Activated T-helper 1 cell treated with Interleukin-2 at 50 U/mL for 16 hours (primary cell): ENCODE data around the gene SOWAHA.

ENCODE experiments used
- DNase-seq: peaks from one replicate; pipeline ENCODE4 v3.0.0-alpha.2; 2020; ENCODE audit warnings: low read depth

The SOWAHA gene

DNA sequence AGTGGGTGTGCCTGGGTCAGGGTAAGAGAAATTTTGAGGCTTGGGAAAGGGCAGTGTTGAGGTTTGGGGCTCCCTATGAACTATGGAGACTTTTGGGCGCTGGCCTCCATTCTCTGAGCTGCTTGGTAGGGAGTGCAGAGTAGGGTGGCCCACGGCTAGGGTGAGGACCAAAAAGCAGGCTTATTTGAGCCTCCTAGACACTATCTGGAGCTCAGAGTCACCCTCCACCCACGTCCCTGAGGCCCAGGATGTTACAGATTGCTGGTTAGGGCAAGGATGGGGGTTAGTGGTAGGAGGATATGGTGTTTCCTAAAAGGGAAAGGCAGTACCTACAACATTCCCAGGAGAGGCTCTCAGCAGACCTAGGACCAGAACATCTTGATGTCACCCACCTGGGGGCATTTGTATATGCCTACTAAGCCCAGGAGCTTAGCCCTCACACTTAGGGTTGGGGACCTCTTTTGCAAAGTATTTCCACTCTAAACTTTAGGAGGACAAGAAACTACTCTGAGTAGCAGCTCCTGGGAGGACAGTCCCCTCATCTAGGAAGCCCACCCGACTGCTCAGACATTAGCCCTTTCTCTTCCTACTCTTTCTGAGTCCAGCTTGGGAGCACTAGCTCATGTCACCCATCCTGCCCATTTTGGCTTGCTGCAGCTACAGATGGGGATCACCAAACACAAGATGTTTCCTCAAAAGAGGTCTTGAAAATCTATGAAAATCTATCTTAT is 15.0 kb downstream of the SOWAHA start:
- no peak for DNase-seq

DNA sequence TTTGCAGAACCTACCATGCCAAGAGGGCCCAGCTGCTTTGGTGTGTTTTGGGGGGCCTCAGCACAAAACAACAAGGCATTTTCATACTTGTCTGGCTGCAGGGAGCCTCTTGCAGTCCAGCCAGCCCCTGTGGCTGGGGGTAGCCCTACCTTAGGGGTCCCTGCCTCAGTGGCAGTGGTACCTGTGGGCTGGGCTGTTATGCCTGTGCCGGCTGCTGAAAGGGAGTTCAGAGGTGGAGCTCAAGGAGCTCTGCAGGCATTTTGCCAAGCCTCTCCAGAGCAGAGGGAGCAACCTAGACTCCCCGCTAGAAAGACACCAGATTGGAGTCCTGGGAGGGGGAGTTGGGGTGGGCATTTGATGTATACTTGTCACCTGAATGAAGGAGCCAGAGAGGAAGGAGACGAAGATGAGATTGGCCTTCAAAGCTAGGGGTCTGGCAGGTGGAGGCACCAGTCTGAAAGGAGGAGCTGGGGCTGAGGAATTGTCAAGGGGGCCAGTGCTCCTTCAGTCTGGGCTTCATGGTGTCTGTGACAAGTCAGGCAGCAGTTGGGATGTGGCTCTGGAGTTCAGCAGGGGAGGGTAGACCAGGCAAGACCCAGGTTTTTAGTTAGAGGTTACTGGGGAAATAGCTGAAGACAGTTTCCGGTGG is 15.9 kb downstream of the SOWAHA start:
- no peak for DNase-seq

DNA sequence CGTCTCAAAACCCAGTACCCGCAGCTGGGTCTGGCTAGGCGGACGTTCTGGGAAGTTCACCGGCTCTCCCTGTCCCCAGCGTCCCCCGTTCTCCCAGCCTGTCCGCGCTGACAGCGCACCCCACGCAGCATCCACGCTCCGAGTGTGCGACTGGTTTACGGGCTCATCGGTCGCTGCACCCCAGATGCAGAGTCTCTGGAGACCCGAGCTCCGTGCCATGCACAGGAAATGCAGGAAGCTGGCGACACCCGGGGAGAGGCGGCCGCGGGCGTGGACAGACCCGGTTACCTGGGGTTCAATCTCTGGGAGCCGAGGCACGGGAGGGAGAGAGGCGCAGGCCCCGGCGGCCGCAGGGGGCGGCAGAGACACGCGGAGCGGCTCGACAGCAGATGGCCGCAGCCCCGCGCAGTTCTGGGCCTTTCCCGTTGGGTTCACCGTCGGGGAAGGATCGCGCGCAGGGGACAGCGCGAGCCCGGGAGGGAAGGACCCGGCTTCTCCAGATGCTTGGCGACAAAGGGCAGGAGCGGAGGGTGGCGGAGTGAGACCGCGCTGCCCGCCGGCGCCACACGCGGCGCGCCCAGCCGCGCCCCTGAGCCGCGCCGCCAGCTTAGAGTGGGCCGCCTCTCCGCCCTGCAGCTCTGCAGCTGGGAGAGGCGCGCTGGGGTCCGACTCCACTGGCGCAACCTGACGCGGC is 16.8 kb downstream of the SOWAHA start:
- DNase-seq = peak; percentile 43

DNA sequence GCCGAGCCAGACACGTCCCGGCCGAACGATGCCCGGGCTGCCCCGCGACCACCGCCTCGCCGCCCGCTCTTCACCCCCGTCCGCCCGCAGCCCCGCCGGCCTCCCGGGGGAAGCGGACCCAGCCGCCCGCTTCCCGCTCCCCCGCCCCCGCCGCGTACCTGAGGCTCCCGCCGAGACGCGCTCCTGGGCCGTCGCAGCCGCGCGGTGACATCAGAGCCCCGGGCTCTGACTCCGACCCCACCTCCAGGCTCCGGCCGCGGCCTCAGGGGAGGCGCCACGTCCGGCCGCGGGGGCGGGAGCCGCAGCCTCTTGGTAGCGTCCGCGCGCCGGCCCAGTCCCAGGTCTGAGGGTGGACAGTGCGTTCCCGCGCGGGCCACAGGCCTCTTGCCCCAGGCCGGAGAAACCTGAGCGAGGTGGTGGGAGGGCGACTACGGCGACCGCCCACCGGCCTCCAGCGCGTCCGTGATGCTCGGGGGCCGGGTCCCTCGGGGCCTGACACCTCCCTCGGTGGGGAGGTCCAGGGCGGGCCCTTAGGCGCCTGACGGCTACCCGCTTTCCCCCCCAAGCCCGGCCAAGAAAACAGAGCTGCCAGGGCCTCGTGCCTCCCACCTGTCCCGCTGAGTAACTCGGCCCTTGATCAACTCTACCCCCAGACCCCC is 17.5 kb downstream of the SOWAHA start, which contains the start of gene SHROOM1:
Gene SHROOM1, minus strand, starts transcription at position 212 of the 659 bp plus-strand sequence. CDS start 4,507 bp downstream, outside the sequence.
- DNase-seq = no peak

DNA sequence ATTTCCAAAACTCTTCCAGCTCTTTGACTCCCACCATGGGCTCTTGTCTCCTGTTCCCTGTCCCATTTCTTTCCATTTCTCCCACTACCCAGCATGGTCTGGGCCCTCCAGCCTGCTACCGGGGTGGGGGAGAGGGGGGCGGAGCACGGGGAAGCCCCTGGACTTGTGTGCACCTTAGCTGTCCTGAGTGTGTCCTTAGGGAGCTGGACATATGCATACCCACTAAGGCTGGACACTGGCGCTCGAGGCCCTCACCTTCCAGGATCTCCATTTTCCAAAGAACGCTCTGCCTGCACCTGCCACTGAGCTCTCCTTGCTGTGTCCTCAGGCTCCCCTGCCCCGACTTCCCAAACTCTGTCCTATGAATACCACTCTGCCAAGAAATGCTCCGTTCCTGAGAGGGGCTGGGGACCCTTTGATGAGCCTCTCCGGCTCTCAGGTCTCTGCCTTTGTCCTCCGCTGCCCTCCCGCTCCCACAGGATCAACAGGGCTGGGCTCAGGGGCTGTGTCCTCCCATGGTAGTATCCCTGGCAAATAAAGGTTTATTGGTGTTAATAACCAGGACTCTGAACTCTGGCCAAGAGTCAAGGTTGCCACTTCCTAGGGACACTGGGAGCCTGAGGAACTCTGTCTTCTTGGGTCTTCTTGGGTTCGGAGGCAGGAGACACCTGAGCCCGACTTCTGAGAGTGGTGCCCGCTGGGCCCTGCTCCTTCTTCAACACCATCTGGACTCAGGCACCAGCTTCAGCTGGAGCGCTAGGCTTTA is 18.2 kb downstream of the SOWAHA start:
- no peak for DNase-seq

DNA sequence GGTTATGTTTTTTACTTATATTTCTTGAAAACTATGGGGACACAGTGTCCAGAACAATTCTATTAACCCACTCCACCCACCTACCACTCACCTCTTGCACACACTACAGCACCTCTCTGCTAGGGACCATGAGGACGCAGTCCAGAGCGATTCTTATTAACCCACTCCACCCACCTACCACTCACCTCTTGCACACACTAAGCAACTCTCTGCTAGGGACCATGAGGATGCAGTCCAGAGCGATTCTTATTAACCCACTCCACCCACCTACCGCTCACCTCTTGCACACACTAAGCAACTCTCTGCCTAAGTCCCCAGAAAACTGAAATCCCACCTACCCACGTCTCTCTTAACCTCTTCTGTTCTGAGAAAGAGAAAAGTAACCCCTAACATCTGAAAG is 19.5 kb downstream of the SOWAHA start:
- no peak for DNase-seq

DNA sequence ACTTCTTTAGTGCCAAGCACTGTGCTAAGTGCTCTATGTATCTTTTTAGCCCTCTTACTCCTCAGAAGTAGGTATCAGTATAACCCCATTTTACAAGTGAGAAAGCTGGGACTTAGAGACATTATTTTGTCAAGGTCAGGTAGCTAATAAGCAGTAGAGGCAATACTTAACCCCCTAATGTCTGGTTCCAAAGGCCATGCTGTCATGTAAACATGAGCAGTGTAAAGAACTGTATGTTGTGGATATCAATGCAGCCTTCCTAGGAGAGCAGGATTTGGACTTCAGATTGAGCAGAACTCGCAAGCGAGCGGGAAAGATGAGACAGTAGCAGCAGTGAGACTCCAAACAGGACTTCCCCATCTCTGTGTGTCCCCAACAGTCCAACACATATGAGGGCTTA is 21.0 kb downstream of the SOWAHA start:
- no peak for DNase-seq

DNA sequence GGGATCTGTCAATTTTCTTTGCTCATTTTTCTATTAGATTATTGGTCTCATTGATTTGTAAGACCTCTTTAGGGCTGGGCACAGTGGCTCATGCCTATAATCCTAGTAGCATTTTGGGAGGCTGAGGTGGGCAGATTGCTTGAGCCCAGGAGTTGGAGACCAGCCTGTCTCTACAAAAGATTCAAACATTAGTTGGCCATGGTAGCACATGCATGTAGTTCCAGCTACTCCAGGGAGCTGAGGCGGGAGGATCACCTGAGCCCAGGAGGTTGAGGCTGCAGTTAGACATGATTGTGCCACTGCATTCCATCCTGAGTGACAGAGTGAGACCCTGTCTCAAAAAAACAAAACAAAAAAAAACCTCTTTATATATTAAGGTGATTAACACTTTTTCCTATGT is 23.8 kb downstream of the SOWAHA start:
- DNase-seq = no peak

DNA sequence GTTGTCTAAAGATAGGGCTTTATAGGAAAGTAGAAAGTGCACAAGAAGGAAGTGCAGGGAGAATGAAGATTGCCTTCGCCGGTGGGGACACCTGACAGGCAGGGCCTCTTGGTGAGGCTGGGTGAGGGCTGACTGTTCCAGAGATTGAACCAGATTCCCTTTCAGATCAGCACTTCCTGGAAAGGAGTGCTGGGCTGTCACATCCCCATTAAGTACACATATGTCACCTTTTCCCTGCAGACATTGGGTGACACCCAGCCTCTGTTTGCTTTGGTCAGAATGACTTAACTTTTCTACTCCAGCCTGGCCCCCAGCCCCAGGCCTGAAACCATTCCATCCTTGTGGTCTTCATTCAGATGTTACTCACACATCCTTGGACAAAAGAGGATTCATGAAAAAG is 24.8 kb downstream of the SOWAHA start:
- no peak for DNase-seq

DNA sequence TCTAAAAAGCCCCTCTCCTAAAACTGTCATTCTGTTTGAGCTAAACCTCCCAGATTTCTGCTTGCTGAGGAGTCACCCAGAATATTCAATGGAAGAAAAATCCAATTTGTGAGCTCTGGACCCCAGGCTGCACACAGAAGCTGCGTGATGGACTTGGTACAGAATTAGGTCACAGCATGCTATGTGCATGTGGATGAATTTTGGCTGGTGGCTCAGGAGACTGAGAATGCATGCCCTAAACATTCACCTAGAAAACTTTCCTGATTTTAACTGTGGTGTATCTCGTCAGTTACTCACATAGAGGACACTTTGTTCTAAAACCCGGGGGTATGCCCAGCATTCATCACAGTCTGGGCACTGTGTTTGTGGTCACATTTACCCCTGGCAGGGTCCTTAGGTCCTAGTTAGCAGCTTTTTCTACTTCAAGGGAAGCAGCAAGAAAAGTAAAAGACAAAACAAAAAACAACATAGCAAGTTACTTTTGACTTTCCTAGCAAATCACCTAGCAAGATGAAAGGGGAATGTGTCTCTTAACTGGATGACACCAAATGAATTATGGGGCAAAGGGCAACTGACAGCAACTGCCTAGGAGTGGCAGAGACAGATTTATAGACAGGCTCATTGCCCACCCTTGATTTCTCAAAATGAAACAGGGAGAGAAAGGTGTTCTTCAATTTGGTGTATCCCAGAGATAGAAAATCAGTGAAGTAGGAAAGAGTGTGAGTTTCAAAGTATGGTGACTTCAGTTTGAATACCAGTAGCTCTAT is 25.6 kb downstream of the SOWAHA start:
- no peak for DNase-seq

DNA sequence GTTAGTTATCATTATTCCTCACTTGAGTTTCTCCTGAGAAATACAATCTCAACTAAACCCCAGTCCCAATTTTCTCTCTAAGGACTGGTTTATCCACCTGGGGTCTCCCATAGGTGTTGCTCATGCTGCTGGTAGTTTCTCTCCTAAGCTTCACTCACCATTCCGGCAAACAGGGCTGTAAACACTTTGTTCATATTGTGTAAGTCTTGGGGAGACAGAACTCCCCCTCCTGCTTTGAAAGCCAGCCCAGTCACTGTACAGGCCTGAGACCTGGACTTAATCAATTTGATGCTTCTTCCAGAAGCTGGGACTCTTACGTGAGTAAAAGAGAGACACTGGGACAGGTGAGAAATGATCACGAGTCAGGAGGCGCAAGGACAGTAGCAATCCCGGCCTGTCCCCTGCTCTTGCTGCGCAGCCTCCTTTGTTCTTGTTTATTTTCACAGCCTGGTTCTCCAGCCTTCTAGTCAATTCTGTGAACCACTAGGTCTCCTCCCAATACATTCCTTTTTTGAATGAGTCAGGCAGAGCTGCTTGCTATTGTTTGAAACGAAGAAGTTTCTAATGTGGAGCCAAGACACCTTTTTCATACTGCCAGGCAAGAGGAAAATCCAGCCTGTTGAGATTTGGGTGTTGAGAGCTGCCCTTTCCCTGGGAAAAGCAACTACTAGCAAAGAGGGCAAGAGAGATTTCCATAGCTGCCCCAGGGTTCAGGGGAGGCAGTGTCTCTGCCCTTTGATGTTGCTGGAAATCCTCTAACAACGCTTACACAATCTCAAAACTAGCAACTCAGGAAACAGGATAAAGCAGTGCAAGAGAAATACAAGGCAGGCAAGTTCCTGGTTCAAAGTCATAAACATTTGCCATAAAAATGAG is 26.6 kb downstream of the SOWAHA start:
- no peak for DNase-seq

DNA sequence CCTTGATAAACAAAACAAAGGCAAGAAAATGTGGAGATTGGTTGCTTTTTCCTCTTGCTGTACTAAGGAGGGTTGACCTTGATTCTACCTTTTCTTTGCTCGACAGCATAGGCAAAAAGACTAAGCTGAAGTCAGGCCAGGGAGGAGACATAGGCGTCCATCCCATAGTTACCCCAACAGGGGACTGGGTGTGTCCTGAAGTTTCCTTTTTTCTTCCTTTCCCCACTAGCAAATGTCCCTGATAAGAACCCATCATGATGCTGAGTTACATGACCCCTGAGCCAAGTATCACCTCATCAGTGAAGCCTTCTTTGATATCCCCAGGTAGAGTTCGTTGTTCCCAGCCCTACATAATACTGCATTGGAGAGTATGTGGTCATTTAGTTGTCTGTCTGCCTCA is 27.2 kb downstream of the SOWAHA start:
- no peak for DNase-seq

DNA sequence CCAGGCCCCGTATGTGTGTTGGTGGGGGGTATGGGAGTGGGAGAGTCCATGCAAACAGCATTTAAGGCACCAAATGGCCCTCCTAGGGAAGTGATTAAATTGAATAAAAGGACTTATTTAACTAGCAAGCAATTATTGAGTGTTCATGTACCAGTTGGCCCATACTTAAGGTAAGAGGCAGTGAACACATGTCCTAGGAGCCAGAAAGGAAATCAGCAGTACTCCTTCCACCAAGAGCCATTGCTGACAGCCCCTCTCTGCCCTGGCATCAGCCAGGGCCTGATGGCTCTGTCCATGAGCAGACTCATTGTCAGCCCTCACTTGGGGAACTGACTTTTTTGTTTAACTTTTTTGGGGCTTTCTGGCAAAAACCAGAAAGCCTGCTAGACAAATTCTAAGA is 27.8 kb downstream of the SOWAHA start:
- DNase-seq = no peak

DNA sequence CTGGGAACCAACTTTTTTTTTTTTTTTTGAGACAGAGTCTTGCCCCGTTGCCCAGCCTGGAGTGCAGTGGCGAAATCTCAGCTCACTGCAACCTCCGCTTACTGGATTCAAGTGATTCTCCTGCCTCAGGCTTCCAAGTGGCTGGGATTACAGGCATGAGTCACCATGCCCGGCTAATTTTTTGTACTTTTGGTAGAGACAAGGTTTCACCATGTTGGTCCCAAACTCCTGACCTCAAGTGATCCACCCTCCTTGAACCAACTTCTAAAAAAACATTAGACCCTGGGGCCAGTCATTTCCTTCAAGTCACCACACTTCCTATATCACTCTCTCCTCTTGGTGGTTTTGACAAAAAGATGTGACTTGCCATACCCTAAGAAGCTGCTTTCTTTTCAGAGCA is 28.2 kb downstream of the SOWAHA start:
- DNase-seq = no peak

DNA sequence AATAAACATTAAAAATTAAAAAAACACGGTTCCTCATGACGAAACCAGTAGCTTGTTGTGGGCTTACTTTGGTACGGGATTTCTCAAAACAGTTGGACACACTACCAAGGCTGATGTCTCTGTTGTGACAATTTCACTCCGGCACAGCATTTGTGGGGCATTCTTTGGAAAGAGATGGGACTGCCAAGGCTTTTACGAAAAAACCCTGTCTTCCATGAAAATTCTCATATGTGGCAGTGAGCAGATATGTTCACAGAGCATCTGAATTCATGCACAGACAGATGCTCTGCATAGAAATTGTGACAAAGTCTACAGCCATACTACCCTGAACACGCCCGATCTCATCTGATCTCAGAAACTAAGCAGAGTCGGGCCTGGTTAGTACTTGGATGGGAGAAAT is 35.2 kb downstream of the SOWAHA start:
- no peak for DNase-seq

DNA sequence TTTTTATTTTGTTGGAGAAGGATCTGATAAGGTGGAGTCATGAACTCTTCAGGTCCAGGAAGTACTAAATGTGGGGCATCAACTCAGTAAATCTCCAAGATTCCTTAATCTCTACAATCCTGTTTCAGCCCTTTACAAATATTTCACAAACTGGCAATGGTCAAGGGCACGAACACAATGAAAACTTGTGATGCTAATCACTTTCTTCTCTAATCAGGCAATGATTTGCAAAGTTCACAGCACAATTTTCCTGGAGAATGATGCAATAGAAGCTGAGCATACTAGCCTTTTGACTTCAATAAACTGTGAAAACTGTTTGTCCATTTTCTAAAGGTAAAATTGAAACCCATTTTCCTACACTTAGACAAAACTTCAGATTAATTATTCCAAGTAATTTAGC is 36.2 kb downstream of the SOWAHA start:
- DNase-seq = no peak

DNA sequence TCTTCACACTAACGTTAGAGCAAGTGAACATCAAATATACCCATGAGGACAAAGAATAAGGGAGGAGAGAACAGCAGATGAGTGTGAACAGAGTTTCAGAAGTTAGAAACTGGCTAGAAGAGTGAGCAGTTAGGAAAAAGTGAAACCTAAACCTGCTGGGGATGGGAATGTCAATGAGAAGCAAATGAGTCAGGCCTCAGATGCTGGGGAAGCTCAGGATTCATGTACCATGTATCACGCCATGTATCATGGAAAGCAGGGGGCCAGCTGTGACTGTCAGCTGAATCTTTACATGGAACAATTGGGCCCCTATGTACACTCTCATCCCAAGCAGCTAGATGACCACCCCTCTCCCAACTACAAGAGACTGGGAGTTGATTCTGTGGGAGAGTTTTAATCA is 37.0 kb downstream of the SOWAHA start:
- DNase-seq = no peak

DNA sequence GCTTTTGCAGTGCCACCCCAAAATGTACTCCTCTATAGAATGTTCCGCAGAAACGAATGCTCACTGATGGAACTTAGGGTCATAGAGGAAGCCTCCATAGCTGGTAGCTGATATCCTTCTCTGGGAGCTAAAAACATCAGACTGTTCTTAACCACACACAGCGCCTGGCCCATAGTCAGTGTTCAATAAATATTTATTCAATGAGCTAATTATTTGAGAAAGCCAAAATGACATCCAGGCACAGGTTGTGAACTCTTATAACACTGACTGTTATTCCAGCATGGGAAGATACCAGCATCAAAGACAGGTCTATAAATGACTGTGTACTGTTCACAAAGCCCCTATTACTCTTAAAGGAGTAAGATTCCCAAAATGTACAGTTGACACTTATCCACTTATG is 40.2 kb downstream of the SOWAHA start:
- no peak for DNase-seq

DNA sequence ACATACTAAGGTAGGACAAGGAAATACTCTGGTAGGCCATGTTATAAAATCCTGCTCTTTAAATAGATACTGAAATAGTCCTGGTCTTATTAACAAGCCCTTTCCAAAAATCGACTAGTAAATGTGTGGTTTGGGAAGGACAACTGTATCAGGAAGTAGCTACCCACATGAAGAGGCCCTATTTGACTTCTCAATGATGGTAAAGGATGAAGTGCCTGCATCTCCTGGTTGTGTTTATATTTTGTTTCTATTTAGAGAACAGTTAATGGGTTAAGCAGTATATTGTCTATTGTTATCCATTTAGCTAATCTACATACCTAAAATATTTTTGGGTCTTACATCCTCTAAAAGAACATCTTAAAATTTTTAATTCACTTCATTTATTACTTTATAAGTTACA is 40.7 kb downstream of the SOWAHA start:
- DNase-seq = no peak

DNA sequence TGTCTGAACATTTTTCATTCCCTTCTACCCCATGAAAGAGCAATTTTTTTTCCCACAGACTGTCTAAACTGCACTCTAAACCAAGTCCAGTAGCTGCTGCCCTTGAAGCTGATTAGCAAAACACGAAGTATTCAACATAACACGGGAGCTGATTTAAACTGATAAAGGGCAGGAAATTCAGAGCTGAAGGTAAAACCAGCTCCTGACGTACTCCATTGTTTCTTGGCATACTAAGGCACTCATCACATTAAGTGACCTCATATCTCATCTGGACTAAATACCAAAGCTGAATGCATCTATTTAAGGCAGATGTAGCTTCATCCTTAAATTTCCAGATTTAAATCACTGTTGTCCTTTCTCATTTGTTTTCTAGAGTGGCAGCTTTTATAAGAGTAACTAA is 41.2 kb downstream of the SOWAHA start:
- no peak for DNase-seq
